Measurements from ENCODE around the gene PIWIL1. TPM values are rescaled to one million over a fixed set of nuclear protein-coding genes. Genes with fewer than 3 reads are reported as not detected.

PIWIL1 gene
- total RNA-seq, 2 experiments from 2014 or later: not detected

DNA sequence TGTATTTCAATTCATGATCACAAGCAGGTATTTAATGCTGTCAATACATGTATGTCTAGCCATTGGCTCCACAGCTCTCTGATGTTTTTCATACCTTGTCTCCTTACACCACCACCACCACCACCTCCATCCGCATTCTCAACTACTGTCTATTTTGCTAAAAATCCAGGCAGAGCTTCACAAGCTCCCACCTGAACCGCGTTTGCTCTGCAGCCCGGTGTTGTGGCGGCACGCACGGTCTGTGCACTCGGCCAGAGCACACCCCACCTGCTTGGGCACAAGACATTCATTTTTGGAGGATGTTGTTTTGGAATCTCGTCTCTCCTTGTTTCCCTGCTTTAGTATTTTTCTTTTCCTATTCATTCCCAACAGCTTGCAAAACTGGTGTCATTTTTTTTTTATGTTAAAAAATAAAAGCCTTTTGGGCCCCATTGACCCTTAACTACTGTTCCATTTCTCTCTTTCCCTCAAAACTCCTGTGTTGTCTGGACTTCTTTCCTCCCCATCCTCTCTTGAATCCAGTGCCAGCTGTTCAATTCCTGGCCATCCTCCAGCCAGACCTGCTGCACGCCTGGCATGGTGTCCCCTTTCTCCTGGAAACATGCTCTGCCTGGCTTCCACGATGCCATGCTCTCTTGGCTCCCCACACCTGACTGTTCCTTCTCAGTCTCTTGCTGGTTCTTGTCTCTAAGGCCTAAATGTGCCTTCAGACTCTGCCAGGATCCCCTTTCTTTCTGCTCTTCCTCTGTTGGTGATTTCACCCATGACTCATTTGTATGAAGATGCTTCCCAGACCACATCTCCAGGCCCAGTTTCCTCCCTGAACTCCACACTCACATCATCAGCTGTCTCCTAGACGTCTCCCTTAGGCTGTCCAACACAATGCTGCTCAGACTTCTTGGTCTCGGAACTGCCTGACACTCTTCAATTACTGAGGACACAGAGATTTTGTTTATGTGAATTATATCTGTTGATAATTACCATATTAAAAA lies 37.9 kb downstream of the PIWIL1 start:
- DNase-seq: no peak
- Histone ChIP-seq H3K27ac (ENCODE audit: low read depth in 1 of 2, low read length in 2 of 2) (no peak overlapping the region), H3K36me3 (ENCODE audit: insufficient read depth, low read length) (no peaks in the 10 kb centered on the region), H3K4me1 (ENCODE audit: insufficient read depth, low read length) (no peaks in the 10 kb centered on the region), H3K4me3 (ENCODE audit: low read length) (no peak overlapping the region), H3K9me3 (ENCODE audit: control insufficient read depth in 1 of 2, insufficient read depth in 1 of 2, low read length in 2 of 2) (peaks cover 0 to 4% of the 10 kb centered on the region in 2 experiments), H3K27me3 (ENCODE audit: control insufficient read depth in 1 of 2, insufficient read depth in 2 of 2, low read length in 2 of 2) (no peaks in the 10 kb centered on the region)
- H3K4me1 Mint-ChIP-seq (ENCODE audit: low read depth): no peaks in the 10 kb centered on the region
- ChIA-PET POLR2A (no interaction called here), CTCF (no interaction called here)
- no peaks in the 10 kb centered on the region for H3K9me3 Mint-ChIP-seq
- TF ChIP-seq, protein P1, sequence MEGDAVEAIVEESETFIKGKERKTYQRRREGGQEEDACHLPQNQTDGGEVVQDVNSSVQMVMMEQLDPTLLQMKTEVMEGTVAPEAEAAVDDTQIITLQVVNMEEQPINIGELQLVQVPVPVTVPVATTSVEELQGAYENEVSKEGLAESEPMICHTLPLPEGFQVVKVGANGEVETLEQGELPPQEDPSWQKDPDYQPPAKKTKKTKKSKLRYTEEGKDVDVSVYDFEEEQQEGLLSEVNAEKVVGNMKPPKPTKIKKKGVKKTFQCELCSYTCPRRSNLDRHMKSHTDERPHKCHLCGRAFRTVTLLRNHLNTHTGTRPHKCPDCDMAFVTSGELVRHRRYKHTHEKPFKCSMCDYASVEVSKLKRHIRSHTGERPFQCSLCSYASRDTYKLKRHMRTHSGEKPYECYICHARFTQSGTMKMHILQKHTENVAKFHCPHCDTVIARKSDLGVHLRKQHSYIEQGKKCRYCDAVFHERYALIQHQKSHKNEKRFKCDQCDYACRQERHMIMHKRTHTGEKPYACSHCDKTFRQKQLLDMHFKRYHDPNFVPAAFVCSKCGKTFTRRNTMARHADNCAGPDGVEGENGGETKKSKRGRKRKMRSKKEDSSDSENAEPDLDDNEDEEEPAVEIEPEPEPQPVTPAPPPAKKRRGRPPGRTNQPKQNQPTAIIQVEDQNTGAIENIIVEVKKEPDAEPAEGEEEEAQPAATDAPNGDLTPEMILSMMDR (IDR thresholded peaks at IDR 0.05): no peak
- no peak for ATAC-seq (ENCODE audit: poor library complexity)
- peaks cover 19% of the 10 kb centered on the region for H3K27me3 Mint-ChIP-seq
- H3K4me3 Mint-ChIP-seq: no peak overlapping the region
- intact Hi-C loops (cut with DNase I, micrococcal nuclease): no loop called here
- no peak overlapping the region for H3K27ac Mint-ChIP-seq
- no peaks in the 10 kb centered on the region for H3K36me3 Mint-ChIP-seq (ENCODE audit: low read depth)

DNA sequence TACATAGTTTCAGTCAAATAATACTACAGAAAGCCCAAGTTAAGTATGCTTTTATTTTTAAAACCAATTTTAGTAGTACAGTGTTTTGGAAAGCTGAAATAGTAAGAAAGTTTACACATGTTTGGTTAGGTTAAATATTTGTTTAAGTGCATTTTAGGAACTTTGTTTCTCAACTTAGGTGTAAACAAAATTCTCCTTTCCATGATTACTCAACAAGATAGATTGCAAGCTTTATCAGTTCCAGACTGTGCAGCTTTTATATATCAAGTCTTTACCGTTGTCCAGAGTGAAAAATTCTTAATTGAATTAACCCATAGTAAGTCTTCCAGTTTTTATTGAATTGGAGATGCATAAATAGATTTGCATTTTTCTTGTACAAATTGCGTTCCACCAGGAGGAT lies 45.1 kb downstream of the PIWIL1 start:
- peaks cover 5% of the 10 kb centered on the region for H3K9me3 Mint-ChIP-seq
- CTCF ChIA-PET: no interaction called here
- intact Hi-C loops (cut with DNase I, micrococcal nuclease): no loop called here

DNA sequence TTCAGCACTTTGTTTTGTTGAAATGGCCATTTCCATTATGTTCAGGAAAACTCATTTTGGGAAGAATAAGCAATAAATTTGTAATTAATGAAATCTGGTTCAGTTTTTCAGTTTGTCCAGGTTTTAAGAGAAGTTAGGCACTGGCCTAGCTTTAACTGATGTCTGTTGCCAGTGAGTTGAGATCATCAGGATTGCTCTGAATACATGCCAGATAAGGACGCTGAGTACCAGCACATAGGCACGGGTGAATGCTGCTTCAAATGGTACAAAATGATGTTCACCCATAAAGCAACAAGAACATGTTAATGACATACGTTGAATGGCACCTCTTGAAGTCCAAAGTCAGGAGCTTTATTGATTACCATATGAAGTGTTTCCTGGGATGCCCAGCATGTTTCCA lies 46.5 kb downstream of the PIWIL1 start:
- ATAC-seq (ENCODE audit: poor library complexity): no peak
- DNase-seq: no peak
- POLR2A ChIA-PET: no interaction called here
- Mint-ChIP-seq H3K4me3 (no peak overlapping the region), H3K27ac (no peak overlapping the region), H3K4me1 (ENCODE audit: low read depth) (no peaks in the 10 kb centered on the region), H3K27me3 (peaks cover 9% of the 10 kb centered on the region), H3K9me3 (peaks cover 8% of the 10 kb centered on the region), H3K36me3 (ENCODE audit: low read depth) (no peaks in the 10 kb centered on the region)
- H3K9me3 ChIP-seq (ENCODE audit: control insufficient read depth in 1 of 2, insufficient read depth in 1 of 2, low read length in 2 of 2): peaks cover 0 to 9% of the 10 kb centered on the region in 2 experiments
- CTCF ChIA-PET: no interaction called here
- intact Hi-C loops (cut with DNase I, micrococcal nuclease): no loop called here
- H3K4me3 ChIP-seq (ENCODE audit: low read length): no peak overlapping the region
- no peaks in the 10 kb centered on the region for H3K36me3 ChIP-seq (ENCODE audit: insufficient read depth, low read length)
- peaks cover 4% of the 10 kb centered on the region for H3K4me1 ChIP-seq (ENCODE audit: insufficient read depth, low read length)
- no peaks in the 10 kb centered on the region for H3K27me3 ChIP-seq (ENCODE audit: control insufficient read depth in 1 of 2, insufficient read depth in 2 of 2, low read length in 2 of 2)
- H3K27ac ChIP-seq (ENCODE audit: low read depth in 1 of 2, low read length in 2 of 2): no peak overlapping the region
- TF ChIP-seq, protein P1 (IDR thresholded peaks at IDR 0.05): no peak

More for the DNA sequence above, 45.1 kb downstream of the PIWIL1 start:
- POLR2A ChIA-PET: no interaction called here
- Histone ChIP-seq H3K36me3 (ENCODE audit: insufficient read depth, low read length) (no peaks in the 10 kb centered on the region), H3K4me3 (ENCODE audit: low read length) (no peak overlapping the region), H3K9me3 (ENCODE audit: control insufficient read depth in 1 of 2, insufficient read depth in 1 of 2, low read length in 2 of 2) (peaks cover 0 to 5% of the 10 kb centered on the region in 2 experiments), H3K4me1 (ENCODE audit: insufficient read depth, low read length) (no peaks in the 10 kb centered on the region), H3K27me3 (ENCODE audit: control insufficient read depth in 1 of 2, insufficient read depth in 2 of 2, low read length in 2 of 2) (no peaks in the 10 kb centered on the region), H3K27ac (ENCODE audit: low read depth in 1 of 2, low read length in 2 of 2) (no peak overlapping the region)
- TF ChIP-seq, protein P1 (IDR thresholded peaks at IDR 0.05): no peak
- DNase-seq (no peak), ATAC-seq (ENCODE audit: poor library complexity) (no peak)
- peaks cover 17% of the 10 kb centered on the region for H3K27me3 Mint-ChIP-seq
- H3K27ac Mint-ChIP-seq: no peak overlapping the region
- H3K4me1 Mint-ChIP-seq (ENCODE audit: low read depth): no peaks in the 10 kb centered on the region
- H3K4me3 Mint-ChIP-seq: no peak overlapping the region
- H3K36me3 Mint-ChIP-seq (ENCODE audit: low read depth): no peaks in the 10 kb centered on the region
